HG02798 (cell line): ENCODE results near the gene TTC12.
A peak's percentile ranks its signal among the peaks of the same experiment; 100 is the strongest.

Source experiments
- ATAC-seq: cut with Tn5 transposase; IDR thresholded peaks from one replicate; pipeline ENCODE4 v1.9.1; 2021; ENCODE audit warnings: mild to moderate bottlenecking; ENCODE audit not compliant: unreplicated experiment, poor library complexity

TTC12 gene, protein sequence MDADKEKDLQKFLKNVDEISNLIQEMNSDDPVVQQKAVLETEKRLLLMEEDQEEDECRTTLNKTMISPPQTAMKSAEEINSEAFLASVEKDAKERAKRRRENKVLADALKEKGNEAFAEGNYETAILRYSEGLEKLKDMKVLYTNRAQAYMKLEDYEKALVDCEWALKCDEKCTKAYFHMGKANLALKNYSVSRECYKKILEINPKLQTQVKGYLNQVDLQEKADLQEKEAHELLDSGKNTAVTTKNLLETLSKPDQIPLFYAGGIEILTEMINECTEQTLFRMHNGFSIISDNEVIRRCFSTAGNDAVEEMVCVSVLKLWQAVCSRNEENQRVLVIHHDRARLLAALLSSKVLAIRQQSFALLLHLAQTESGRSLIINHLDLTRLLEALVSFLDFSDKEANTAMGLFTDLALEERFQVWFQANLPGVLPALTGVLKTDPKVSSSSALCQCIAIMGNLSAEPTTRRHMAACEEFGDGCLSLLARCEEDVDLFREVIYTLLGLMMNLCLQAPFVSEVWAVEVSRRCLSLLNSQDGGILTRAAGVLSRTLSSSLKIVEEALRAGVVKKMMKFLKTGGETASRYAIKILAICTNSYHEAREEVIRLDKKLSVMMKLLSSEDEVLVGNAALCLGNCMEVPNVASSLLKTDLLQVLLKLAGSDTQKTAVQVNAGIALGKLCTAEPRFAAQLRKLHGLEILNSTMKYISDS

DNA sequence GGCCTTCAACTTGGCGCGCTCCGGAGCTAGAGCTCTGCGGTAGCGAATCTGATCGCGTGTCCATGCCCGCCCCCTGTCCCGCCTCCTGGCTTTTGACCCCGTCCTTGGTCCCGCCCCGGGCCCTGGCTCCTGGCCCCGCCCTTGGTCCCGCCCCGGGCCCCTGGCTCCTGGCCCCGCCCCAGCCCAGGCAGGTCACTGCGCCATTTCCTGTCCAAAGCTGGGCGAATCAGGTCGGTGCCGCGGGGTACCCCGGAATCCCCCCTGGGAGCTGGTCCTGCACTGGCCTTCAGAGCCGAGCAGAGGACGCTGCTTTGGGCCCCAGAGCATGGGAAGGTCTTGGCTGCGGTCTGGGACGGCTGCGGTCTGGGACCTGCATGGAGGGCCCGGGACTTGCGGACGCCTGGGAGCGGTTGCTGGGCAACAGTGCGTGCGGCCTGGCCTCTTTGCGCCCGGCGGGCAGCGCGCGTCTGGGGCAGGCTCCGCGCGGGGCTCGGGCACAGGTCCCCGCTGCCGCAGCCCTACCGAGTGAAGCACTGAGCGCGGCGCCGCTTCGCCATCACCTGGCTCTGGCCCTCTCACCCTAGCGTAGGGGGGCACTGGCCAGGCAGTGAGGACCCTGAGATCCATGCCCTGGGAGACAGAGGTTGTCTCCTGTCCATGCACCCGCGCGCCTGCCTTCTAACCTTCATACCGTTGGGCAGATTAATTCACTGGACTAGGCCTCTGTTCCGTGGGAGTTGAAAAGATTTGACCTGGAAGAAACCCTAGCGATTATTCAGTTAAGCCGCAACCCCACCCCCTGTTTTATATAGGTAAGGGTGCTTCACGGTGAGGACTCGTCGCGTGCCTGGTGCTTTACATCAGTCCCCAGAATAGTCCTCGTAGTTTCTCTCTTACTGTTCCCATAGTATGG lies at the start of gene TTC12:
Gene TTC12, plus strand, starts transcription at position 195 of the 913 bp plus-strand sequence. CDS start 1,675 bp downstream, outside the sequence.
- ATAC-seq, result peak; percentile 98

DNA sequence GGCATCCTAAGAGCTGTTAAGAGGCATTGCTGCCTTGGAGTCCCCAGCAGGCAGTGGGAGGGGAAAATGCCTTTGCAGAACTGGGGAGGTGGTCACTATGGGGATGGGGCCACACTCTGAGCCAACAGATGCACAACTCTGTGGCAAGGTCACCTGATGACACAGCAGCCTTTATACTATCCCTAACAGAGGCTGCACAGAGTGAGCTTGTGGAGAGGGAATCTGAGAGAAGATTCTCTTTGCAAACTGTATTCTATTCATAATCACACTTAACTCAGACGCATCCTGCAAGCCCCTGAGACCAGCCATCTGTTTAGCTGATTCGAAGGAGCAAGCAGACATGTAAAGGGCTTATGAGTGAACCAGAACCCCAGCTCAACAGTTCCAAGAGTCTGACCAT lies 49.0 kb upstream of the TTC12 start:
- no peak for ATAC-seq

DNA sequence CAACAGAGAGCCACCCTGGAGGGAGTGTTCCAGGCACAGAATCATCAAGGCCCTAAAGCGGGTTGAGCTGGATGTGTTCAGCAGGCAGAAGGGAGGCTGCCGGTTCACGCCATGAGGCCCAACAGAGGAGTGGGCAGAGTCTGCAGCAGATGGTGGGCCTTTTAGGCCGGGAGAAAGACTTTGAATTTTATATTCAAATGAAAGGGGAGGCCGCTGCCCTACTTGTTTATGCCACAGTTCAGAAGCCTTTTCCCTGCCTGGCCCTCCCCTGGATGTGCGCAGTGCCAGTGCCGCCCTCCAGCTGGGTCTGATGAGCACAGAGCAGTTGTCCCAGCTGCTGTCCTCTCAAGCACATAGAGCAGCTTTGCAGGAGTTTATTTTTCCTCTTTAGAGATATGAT lies 46.9 kb upstream of the TTC12 start:
- ATAC-seq, result no peak

DNA sequence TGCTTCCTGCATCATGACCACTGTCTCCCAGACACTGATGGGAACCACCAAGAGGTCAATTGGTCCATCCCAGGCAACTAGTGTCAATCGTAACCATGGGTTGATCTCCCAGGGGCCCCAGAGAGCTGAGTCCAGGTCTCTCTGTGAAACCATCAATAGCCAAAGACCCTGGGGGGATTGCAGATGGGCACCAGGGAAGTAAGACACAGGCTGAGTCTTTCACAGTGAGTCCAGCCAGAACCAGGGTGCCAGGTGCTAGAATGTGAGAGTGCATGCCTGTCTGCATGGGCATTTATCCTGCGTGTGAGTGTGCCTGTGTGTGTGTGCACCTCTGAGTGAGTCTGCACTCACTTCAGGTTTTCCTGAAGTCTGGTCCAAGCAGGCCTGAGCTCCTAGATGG lies 45.3 kb upstream of the TTC12 start:
- ATAC-seq, result no peak

DNA sequence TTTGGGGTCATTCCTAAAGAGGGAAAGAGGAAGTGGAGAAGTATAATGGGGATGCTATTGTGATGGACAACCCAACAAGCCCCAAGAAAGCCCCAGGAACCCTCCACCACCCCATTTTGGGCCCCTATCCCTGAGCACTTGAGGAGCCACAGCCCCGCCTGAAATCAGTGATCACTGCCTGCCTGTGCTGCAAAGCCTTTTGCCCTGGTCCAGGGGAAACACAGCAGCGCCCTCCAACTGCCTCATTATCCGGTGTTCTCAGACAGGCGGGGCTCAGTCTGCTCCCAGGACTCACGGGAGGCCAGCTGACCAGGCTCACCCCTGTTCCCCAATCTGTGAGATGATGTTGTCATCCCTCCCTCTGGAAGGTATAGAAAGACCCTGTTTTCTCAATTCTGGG lies 44.7 kb upstream of the TTC12 start:
- ATAC-seq, result no peak

DNA sequence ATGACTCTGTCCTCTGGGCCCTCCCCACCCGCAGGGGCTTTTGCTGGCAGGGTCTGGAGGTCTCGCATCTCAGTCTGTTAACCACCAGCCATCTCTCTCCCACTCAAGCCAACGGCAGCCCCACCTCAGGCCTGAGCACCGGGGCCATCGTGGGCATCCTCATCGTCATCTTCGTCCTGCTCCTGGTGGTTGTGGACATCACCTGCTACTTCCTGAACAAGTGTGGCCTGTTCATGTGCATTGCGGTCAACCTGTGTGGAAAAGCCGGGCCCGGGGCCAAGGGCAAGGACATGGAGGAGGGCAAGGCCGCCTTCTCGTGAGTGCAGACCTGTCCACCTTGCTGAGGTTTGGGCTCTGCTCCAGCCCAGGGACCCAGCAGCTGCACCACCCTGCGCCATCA lies 44.3 kb upstream of the TTC12 start:
- no peak for ATAC-seq

DNA sequence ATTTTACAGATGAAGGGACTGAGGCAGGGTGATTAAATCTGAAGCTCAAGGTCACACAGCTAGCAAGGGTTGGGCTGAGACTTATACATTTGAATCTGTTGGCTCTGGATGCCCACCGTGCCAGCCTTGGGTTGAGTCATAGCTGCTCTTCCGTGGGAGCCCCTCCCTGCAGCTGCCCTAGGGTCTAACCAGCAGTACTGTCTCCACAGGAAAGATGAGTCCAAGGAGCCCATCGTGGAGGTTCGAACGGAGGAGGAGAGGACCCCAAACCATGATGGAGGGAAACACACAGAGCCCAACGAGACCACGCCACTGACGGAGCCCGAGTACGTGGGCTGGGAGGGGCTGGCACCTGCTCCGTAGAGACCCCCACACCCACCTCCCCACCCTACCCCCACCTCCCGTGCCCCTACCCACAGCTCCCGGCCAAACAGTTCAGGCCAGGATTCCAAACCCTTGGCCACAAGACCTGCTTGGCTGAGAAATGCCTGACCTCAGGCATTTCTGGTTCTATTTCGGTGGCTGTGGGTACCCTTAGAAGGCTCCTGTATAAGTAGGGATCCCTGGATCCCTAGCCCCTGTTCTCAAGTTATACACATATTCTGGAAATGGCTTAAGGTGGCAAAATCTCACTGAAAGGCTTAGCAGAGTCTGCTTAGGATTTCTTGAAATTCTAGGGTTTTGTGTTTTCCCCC lies 42.7 kb upstream of the TTC12 start:
- no peak for ATAC-seq

DNA sequence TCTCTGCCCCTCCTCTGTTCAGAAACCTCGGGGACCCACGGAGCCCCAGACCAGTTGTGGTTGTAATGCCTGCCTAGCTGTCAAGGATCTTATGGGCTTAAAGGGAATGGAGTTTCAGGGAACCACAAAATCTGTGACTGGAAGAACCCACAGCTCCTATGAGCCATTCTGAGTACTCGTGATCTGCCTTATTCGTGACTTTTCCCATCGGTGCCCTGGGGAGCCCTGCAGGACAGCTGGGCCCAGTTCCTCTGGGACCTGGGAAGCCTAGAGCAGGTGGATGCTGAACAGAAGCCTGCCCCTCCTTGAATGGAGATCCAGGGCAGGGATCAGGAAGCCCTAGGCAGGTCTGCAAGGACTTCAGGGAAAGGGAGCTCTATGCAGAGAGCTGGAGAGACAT lies 42.1 kb upstream of the TTC12 start:
- ATAC-seq, result no peak

DNA sequence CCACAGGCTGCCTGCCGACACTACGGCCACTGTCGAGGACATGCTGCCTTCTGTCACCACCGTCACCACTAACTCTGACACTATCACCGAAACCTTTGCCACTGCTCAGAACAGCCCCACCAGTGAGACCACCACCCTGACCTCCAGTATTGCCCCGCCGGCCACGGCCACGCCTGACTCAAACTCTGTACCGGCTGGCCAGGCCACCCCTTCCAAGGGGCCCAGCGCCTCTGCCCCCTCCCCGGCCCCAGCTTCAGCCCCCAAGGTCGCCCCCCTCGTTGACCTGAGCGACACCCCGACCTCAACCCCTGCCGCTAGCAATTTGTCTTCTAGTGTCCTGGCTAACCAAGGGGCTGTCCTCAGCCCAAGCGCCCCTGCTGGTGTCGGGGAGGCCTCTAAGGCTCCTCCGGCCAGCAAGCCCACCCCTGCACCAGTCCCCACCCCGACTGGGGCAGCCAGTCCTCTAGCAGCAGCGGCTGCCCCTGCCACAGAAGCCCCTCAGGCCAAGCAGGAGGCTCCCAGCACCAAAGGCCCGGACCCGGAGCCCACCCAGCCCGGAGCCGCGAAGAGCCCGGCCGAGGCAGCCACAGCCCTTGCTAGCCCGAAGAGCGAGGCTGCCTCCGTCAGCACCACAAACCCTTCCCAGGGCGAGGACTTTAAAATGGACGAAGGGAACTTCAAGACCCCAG lies 41.3 kb upstream of the TTC12 start:
- ATAC-seq, result no peak

DNA sequence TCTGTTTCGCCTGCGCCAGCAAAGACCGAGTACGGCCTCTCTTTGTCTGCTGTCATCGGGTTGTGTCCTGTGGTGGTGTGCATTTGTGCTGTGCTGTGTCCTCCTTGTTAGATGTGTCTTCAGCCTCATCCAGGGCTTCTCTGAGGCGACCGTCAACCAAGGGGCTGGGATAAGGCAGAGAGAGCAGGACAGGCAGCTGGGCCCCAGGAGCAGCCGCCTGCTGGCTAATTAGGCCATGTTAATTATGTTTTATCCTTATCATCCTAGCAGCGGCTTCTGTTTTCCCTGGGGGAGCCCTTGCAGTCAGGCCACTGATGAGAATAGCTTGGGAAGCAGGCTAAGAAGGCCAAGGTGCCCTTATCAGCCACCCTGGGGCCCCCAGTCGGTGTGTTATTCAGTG lies 40.7 kb upstream of the TTC12 start:
- no peak for ATAC-seq

DNA sequence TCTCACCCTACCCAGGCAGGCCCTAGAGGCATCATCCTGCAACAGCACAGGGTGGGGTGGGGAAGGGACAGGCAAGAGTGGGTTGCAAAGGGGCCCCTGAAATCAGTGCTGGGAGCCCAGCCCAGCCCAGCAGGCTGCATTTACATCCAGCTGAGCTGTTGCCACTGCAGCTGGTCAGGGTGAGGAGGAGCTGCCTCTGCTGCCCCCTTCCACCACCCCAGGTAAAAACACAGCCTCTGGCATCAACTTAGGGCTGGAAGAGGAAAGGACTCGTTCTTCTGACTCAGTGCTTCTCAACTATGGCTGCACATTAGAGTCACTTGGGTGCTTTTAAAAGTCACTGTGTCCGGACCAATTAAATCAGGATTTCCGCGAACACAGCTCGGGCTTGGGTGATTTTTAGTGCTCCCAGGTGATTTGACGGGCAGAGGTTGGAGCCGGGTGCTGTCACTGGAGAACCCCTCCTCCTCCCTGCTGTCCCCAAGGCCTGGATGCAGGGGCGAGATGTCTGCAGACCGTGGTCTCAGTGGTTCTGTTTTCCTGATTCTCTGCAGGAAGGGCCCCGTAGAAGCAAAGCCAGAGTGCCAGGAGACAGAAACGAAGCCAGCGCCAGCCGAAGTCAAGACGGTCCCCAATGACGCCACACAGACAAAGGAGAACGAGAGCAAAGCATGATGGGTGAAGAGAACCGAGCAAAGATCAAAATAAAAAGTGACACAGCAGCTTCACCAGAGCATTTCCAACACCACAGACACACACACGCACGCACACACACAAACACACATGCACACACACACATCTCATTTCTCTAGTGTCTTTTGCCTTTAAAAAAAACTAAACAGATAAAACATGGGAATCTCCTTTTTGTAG lies 39.4 kb upstream of the TTC12 start:
- ATAC-seq, result no peak

DNA sequence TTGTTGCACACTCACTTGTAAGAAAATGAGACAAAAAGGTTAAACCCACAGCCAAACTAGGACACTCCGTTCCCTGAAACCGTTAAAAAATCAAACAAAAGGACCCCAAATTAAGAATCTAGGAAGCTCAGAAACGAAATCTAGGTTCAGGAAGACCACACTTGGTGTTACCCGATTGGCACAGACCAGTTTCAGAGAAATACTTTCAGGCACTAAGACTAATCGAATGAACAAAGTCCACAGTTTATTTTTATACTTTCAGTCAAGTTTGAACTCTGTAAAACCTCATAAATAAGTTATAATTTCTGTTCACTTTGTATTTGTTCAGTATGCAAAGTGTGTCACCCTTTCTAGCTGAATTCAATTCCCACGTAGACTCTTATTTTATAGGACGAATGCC lies 38.8 kb upstream of the TTC12 start:
- no peak for ATAC-seq

DNA sequence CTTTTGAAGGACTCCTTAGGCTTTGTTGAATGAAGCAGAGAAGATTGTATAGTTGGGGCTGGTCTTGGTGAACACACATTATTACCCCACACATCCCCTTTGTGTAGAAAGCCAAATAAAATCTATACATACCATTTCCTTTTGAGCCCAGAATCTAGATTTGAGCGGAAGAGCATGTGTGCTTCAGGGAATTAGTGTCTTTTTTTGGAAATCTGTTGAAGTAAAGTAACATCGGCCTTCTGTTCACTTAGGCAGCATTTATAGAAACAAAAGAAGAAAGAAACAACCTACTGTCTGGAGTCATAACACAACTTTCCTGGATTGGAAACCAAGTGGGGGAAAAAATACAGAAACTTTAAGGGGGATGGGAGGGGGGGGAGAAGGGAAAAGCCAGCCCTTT lies 37.9 kb upstream of the TTC12 start:
- no peak for ATAC-seq

DNA sequence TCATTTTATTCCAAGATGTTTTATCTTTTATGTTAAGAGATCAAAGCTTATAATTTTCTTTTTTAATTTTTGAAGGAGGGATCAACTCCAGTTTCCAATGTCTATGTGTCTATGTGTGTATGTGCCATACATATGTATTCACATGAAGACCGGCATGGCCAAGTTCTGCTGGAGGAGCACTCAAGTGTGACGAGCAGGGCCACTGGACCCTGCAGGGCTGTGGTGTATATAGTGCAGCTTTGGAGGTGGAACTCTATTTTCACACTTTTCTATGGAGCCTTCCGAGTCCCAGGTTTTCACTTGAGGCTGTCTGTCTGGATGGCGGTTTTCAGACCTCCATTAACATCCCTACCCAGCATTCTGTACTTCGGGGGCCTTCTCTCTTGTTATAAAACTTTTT lies 36.5 kb upstream of the TTC12 start:
- ATAC-seq, result no peak

DNA sequence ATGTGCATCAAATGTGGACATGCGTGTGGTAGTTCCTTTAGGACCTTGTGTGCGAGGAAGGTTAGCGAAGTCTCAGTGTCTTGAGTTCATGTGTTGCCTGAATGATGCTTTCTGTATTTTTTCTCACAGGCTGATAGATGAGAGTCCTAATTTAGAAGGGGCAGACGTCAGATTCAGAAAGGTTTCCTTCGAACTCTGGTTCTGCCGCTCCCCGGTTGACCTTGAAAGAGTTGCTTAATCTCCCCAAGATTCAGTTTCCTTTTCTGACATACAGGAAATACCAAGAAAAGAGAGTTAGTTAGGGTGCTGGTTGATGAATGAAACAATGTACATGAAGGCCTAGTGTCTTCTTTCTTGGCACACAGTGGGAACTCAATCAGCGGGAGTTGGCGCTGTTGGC lies 35.9 kb upstream of the TTC12 start:
- no peak for ATAC-seq

DNA sequence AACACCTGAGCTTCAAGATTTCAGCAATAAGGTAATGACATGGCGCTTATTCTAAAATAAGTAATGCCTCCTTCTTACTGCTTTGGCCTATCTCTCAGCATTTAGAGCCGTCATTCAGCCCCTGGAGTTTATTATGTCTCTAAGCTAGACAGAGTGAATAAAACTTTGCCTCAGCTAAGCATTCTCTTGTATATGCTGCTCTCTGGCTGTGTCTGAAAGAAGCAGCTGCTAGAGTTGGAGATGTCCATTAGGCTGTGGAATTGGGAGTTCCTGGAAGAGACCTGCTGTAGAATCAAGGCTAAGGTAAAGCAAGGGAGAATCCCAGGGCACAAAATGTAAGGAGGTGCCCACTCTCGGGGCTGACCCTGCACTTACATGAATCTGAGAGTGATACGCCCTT lies 35.5 kb upstream of the TTC12 start:
- ATAC-seq, result no peak

DNA sequence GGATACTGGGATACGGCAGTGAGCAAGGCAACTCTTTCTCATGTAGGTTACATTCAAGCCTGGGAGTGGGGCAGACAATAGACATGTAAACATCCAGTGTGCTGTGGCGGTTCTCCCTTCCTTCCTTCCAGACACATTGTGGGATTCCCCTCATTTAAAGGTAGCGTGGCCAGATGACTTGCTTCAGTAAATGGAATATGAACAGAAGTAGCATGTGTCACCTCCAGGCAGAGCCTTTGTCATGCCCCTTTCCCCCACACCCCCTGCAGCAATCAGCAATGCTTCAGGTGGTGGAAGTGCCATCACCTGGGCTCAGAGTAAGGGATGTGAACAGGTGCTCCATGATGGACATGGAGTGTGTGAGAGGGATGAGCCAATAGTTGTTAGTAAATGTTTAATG lies 34.8 kb upstream of the TTC12 start:
- no peak for ATAC-seq

DNA sequence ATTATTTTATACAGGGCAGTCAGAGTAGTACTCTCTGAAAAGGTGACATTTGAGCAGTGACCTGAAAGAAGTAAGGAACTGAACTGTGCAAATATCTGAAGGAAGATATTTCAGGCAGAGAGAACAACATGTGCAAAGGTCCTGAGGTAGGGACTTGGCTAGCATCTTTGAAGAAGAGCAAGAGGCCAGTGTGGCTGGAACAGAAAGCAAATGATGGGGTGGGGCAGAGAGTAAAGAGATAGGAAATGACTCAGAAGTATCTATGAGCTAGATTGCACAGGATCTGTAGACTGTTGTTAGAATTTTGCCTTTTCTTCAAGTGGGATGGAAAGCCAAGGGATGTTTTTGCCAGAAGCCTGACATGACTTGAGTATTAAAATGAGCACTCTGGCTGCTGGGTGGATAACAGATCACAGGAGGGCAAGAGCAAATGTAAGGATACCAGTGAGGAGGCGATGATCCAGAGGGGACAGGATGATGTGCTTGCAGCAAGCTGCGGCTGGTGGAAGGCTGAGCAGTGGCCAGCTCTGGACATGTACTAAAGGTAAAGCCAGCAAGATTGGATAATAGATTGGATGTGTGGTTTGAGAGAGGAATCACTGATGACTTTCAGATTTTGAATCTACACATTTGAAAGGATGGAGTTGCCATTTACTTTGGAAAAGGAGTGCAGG lies 33.2 kb upstream of the TTC12 start:
- no peak for ATAC-seq
